Umbilical cord (tissue), 2 donors: ENCODE data around the gene PADI1. TPM values are rescaled to one million over a fixed set of nuclear protein-coding genes. Genes with fewer than 3 reads are reported as not detected.

Experiments
- DNase-seq: peaks from one replicate; pipeline ENCODE4 v3.0.0-alpha.2; 2015; ENCODE audit warnings: low spot score
- total RNA-seq: library from RNA; depleted of rRNA; stranded (reverse); fragments of >200 nt; gene quantifications from one replicate; pipeline ENCODE4 v1.2.3, GENCODE V29; 2014; ENCODE audit warnings: low replicate concordance; ENCODE audit not compliant: insufficient read depth

PADI1 gene
- total RNA-seq, 1 donor from 2014 or later: 0.96 TPM

DNA sequence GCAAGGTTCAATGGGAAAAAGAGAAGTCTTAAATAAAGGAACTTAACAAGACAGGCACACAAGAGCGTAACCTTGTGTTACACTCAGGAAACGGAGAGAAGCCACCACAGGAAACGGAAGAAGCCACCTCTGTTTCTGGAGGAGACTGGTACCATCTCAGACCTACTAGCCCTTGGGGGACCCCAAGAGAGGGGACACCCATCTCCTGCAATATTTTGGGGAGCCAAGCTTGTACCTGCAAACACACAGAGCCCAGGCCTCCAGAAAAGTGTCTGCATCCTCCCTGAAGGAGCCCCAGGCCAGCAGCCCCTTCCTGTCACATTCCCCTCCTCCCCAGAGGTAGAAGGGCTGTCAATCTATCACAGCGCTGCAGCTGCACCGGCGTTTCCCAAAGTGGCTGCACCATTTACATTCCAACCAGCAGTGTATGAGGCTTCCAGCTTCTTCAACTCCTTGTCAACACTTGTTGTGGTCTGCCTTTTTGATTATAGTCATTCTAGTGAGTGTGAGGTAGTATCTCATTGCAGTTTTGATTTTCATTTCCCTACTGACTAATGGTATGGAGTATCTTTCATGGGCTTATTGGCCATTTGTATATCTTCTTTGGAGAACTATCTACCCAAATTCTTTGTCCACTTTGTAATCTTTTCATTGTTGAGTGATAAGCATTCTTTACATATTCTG lies 23.0 kb upstream of the PADI1 start:
- no peak for DNase-seq

DNA sequence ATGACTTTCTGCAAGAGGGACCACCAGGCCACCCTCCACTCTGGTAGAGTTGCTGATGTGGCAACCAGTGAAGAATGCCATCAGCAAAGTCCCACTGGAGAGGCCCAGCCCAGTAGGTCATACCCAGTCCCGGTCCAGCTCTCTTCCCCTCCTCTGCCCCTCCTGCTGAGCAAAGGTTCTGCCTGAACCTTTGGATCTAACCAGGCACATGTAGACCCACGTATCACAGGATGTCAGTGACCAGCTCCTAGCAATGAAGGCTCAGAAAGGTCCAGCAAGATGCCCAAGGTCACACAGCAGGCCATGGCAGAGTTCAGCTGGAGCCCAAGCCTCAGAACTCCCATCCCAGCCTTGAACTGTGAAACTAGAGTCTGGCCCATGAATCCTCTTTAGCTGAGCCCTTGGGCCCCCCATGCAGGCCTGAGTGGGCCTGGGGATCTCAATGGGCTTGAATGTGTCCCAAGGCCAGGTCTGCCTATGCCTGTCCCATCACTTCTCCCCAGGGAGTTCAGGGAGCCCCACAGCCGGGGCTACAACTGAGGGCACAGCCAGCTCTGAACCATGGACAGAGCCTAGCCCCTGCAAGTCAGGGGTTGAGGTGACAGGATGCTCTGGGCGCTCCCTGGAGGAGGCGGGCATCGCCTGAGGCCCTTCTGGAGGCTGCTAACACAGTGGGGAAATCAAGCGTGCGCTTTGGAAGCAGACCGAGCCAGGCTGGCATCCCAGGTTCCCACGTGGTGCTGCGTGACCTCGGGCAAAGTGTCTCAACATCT lies 21.4 kb upstream of the PADI1 start:
- no peak for DNase-seq

GRCh38 chr1:17184161-17184665 lies 20.7 kb upstream of the PADI1 start:
- DNase-seq: no peak

GRCh38 chr1:17184822-17185484 lies 20.0 kb upstream of the PADI1 start:
- no peak for DNase-seq

DNA sequence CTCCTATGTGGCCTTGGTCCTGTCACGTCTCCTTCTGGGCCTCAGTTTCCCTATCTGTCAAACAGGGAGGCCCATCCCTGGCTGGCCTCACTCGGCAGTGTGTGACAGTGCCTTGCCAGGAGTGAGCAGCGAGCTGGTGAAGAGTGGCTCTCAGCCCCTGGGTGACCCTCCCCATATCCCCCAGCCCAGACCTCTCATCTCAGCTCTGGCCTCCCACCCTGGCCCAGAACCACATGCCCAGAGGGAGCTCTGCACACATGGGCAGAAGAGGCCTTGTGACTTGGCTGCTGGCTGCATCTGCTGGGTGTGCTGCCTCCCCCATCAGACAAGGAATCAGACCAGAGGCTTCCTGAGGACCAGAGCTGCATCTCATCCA lies 19.5 kb upstream of the PADI1 start:
- no peak for DNase-seq

- no peak for DNase-seq
Observed at GRCh38 chr1:17186216-17186909, 18.6 kb upstream of the PADI1 start.

GRCh38 chr1:17187051-17187450 lies 17.9 kb upstream of the PADI1 start:
- no peak for DNase-seq

- no peak for DNase-seq
Observed at GRCh38 chr1:17188217-17188616, 16.7 kb upstream of the PADI1 start.

DNA sequence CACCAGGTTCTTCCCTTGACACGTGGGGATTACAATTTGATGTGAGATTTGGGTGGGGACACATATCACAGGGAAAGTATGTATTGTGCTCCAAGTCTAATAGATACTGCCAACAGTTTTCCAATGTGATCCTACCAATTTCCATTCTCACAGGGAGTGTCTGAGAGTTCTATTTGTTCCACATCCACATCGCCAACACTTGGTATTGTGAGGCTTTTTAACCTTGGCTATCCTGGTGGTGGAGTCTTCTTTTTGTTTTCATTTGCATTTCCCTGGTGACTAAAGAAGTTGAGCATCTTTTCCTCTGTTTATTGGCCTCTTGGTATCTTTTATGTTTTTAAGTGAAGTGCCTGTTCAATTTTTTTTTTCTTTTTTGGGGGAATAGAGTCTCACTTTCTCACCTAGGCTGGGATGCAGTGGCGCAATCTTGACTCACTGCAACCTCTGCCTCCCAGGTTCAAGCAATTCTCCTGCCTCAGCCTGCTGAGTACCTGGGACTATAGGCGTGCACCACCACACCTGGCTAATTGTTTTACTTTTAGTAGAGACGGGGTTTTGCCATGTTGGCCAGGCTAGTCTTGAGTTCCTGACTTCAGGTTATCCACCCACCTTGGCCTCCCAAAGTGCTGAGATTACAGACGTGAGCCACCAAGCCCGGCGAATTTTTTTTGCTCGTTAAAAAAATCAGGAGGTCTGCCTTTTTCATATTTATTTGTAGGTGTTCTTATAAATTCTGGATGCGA lies 15.9 kb upstream of the PADI1 start:
- no peak for DNase-seq

GRCh38 chr1:17189632-17189990 lies 15.3 kb upstream of the PADI1 start:
- DNase-seq: no peak

- DNase-seq: peak; percentile 89
Observed at GRCh38 chr1:17190010-17190995, 14.6 kb upstream of the PADI1 start.

DNA sequence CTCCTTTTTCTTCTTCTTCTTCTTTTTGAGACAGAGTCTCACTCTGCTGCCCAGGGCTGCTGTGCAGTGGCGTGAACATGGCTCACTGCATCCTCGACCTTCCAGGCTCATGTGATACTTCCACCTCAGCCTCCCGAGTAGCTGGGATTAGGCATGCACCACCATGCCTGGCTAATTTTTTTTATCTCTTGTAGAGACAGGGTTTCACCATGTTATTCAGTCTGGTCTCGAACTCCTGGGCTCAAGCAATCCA lies 13.0 kb upstream of the PADI1 start:
- DNase-seq: no peak

GRCh38 chr1:17192394-17193221 lies 12.3 kb upstream of the PADI1 start:
- peak; percentile 40 for DNase-seq

- no peak for DNase-seq
Observed at GRCh38 chr1:17193222-17194132, 11.5 kb upstream of the PADI1 start.

GRCh38 chr1:17194133-17194475 lies 10.8 kb upstream of the PADI1 start:
- DNase-seq: no peak

DNA sequence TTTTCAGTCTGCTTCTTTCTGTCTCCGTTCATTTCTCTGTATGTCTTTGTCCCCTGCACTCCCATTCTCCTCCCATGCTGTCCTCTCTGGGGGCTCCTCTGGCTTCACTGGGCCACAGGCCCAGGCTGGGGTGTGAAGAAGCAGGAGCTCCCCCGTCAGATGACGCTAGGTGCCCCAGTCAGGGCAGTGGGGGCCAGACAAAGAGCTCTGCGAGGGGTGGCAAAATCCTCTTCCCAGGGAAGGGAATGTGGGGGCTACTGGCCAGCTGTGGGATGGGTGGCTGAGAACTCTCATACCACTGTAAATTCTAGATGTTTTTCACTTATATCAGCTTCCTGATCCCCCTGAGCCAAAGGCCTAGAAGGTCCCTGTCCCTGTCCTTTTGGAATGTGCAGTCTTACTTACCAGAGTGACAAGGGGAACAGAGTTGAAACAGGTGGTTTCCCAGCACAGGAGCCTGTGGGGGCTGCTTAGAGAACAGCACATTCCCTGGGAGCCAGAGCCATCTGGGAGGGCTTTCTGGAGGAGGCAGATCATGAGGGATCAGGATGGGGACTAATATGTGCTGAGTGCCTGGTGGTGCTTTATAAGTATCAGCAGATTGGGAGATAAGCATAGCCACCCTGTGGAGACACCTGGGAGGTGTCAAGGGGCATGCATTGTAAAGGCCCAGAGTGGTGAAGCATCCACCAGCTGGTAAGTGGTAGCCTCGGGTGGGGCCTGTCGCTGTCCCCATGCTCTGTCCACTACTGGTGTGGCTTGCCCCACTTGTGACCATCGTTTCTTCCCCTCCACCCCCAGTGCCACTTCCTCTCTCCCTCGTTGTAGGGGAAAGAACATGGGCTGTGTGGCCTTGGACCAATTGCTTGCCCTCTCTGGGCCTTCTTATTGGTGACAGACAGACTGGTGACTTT lies 10.1 kb upstream of the PADI1 start:
- DNase-seq: no peak

- DNase-seq: no peak
Observed at GRCh38 chr1:17195731-17196130, 9.2 kb upstream of the PADI1 start.
